HepG2 (cell line): ENCODE results near the gene MAP1LC3A. TPM values are rescaled to one million over a fixed set of nuclear protein-coding genes. Genes with fewer than 3 reads are reported as not detected.
A peak's percentile ranks its signal among the peaks of the same experiment; 100 is the strongest.

Experiments used
- DBP ChIP-seq: sonication (generic); formaldehyde crosslinking; IDR thresholded peaks from 2 replicates; pipeline ENCODE4 v1.4.0; 2020; ENCODE audit warnings: missing genetic modification reagents; ENCODE audit errors: not compliant biosample characterization
- DNMT3B ChIP-seq: conservative IDR thresholded peaks from 2 replicates; pipeline ENCODE4 v1.6.1; 2016; ENCODE audit warnings: missing biosample characterization, control low read depth
- FOXA3 ChIP-seq: IDR thresholded peaks from 2 replicates; pipeline ENCODE4 v1.6.1; 2016; ENCODE audit warnings: missing genetic modification reagents, missing compliant biosample characterization
- FOXP1 ChIP-seq, 2 experiments: fragments of 450-650 bp in 1 of 2; IDR thresholded peaks; 2 replicates each; pipeline ENCODE4 v1.6.1; 2017 to 2018; ENCODE audit warnings: antibody characterized with exemption in 1 of 2
- GABPB1 ChIP-seq: IDR thresholded peaks from 2 replicates; pipeline ENCODE4 v1.6.1; 2016; ENCODE audit warnings: mild to moderate bottlenecking, missing genetic modification reagents, moderate library complexity, missing compliant biosample characterization
- MAFG ChIP-seq: sonication (generic); formaldehyde crosslinking; IDR thresholded peaks from 2 replicates; pipeline ENCODE4 v1.5.1; 2020; ENCODE audit warnings: mild to moderate bottlenecking, missing genetic modification reagents
- NFIC ChIP-seq: IDR thresholded peaks from 2 replicates; pipeline ENCODE4 v1.6.1; 2012; ENCODE audit warnings: mild to moderate bottlenecking, low read length, inconsistent platforms
- NR2F6 ChIP-seq, 2 experiments: IDR thresholded peaks; 2 replicates each; pipeline ENCODE4 v1.6.1; 2016; ENCODE audit warnings: antibody characterized with exemption in 1 of 2, mild to moderate bottlenecking in 1 of 2
- PHF20 ChIP-seq: sonication (generic); formaldehyde crosslinking; IDR thresholded peaks from 2 replicates; pipeline ENCODE4 v1.5.0; 2020; ENCODE audit warnings: mild to moderate bottlenecking, missing genetic modification reagents
- RFX1 ChIP-seq: fragments of 450-650 bp; IDR thresholded peaks from 2 replicates; pipeline ENCODE4 v1.6.1; 2017
- SALL2 ChIP-seq: sonication (generic); formaldehyde crosslinking; IDR thresholded peaks from 2 replicates; pipeline ENCODE4 v1.8.1; 2023; ENCODE audit warnings: mild to moderate bottlenecking, missing genetic modification reagents, inconsistent platforms
- SNAPC4 ChIP-seq: sonication (generic); formaldehyde crosslinking; IDR thresholded peaks from 2 replicates; pipeline ENCODE4 v1.4.0; 2020; ENCODE audit warnings: mild to moderate bottlenecking, missing genetic modification reagents
- TFAP4 ChIP-seq: sonication (generic); IDR thresholded peaks from 2 replicates; pipeline ENCODE4 v1.6.1; 2016; ENCODE audit warnings: low read depth, borderline replicate concordance
- ZFAT ChIP-seq: sonication (generic); formaldehyde crosslinking; conservative IDR thresholded peaks from 2 replicates; pipeline ENCODE4 v1.8.1; 2023; ENCODE audit warnings: missing genetic modification reagents, inconsistent platforms
- ZFP1 ChIP-seq: IDR thresholded peaks from 2 replicates; pipeline ENCODE4 v1.6.1; 2016
- ZFP91 ChIP-seq: sonication (generic); formaldehyde crosslinking; IDR thresholded peaks from 2 replicates; pipeline ENCODE4 v1.9.0; 2022; ENCODE audit warnings: missing genetic modification reagents, mild to moderate bottlenecking, borderline replicate concordance
- ZNF20 ChIP-seq: sonication (generic); formaldehyde crosslinking; IDR thresholded peaks from 2 replicates; pipeline ENCODE4 v1.4.0; 2020; ENCODE audit warnings: mild to moderate bottlenecking, moderate library complexity, missing genetic modification reagents
- ZNF230 ChIP-seq: sonication (generic); formaldehyde crosslinking; IDR thresholded peaks from 2 replicates; pipeline ENCODE4 v1.4.0; 2020; ENCODE audit warnings: mild to moderate bottlenecking, missing genetic modification reagents
- ZNF3 ChIP-seq: IDR thresholded peaks from 2 replicates; pipeline ENCODE4 v1.7.0; 2017; ENCODE audit warnings: inconsistent platforms
- ZNF44 ChIP-seq: sonication (generic); formaldehyde crosslinking; IDR thresholded peaks from 2 replicates; pipeline ENCODE4 v1.5.1; 2020; ENCODE audit warnings: mild to moderate bottlenecking, missing genetic modification reagents
- ZNF546 ChIP-seq: sonication (generic); formaldehyde crosslinking; conservative IDR thresholded peaks from 2 replicates; pipeline ENCODE4 v1.8.1; 2023; ENCODE audit warnings: mild to moderate bottlenecking, missing genetic modification reagents
- ZNF574 ChIP-seq: sonication (generic); formaldehyde crosslinking; IDR thresholded peaks from 2 replicates; pipeline ENCODE4 v1.4.0; 2020; ENCODE audit warnings: missing genetic modification reagents
- polyA plus RNA-seq, 8 experiments: library from polyadenylated mRNA; depleted of rRNA in 3 of 8; stranded (reverse) in 7 of 8; unstranded in 1 of 8; fragments of >200 nt; fragmentation: Illumina TruSeq in 4 of 8; extraction: Trizol in 4 of 8; gene quantifications; 2 replicates each; pipeline versions ENCODE4 v1.2.1 to v1.2.3, GENCODE V29; 2011 to 2016; ENCODE audit warnings: low read depth in 4 of 8, missing spikeins in 1 of 8, mixed read lengths in 1 of 8; ENCODE audit not compliant: insufficient read depth in 1 of 8
- total RNA-seq, 5 experiments: library from RNA; depleted of rRNA; stranded (reverse); fragments of >200 nt; fragmentation: Illumina TruSeq; extraction: Trizol; gene quantifications; 2 replicates each; pipeline ENCODE4 v1.2.3, GENCODE V29; 2016; ENCODE audit warnings: low read depth in 1 of 5

MAP1LC3A gene
- total and polyA plus RNA-seq, 2 of the 13 experiments (the other 11 are each of a cell fraction or from before 2014, with no cell fraction given): not detected

- TF ChIP-seq ZNF574 (CRISPR knock-in tag) (no peak), ZNF44 (no peak), ZFAT (CRISPR knock-in tag) (no peak), ZFP91 (peak; percentile 65; the same call in 1 of the 2 replicates), ZNF3 (CRISPR knock-in tag) (no peak), ZNF230 (CRISPR knock-in tag) (no peak), SNAPC4 (CRISPR knock-in tag) (no peak), FOXP1 (IDR thresholded peaks at IDR 0.05) (no peak), FOXP1 (CRISPR knock-in tag; IDR thresholded peaks at IDR 0.05) (no peak), MAFG (CRISPR knock-in tag) (no peak), DBP (CRISPR knock-in tag) (no peak), FOXA3 (no peak), PHF20 (no peak), ZFP1 (no peak), SALL2 (CRISPR knock-in tag) (no peak), GABPB1 (CRISPR knock-in tag) (peak; percentile 25; the same call in 1 of the 2 replicates), DNMT3B (CRISPR knock-in tag) (no peak), ZNF20 (no peak), RFX1 (no peak), NR2F6 (IDR thresholded peaks at IDR 0.05) (no peak), NR2F6 (CRISPR knock-in tag; IDR thresholded peaks at IDR 0.05) (no peak), ZNF546 (CRISPR knock-in tag) (no peak), NFIC (no peak), TFAP4 (peak; percentile 68; the same call in 1 of the 2 replicates)
These were observed 4.1 kb downstream of the MAP1LC3A start (continued) for GRCh38 chr20:34562641-34563040.
